Mammary epithelial cell (primary cell): ENCODE data around the gene CYP2C18.

Experiments used
- CTCF ChIP-seq, 2 donors: IDR thresholded peaks in 1 of 2; conservative IDR thresholded peaks in 1 of 2; 2 replicates each; pipeline ENCODE4 v1.5.1; 2011 to 2012; ENCODE audit warnings: inconsistent platforms in 2 of 2, low read length in 2 of 2, mild to moderate bottlenecking in 2 of 2, control low read depth in 1 of 2, low read depth in 1 of 2; ENCODE audit not compliant: insufficient read depth in 1 of 2; ENCODE audit errors: extremely low read depth in 1 of 2
- EZH2 ChIP-seq: IDR thresholded peaks from 2 replicates; pipeline ENCODE4 v1.6.1; 2012; ENCODE audit warnings: low read length, inconsistent platforms, borderline replicate concordance

- TF ChIP-seq CTCF (conservative IDR thresholded peaks at IDR 0.05 in 1 of 2, IDR thresholded peaks at IDR 0.05 in 1 of 2; ENCODE audit: extremely low read depth in 1 of 2, insufficient read depth in 1 of 2, low read depth in 1 of 2, low read length in 2 of 2): no peak
- no peak for TF ChIP-seq EZH2
These were observed 78.9 kb downstream of the CYP2C18 start, which contains the start of gene CYP2C19 for GRCh38 chr10:94762393-94762792.
